Mesodermal cell (in vitro differentiated cells): ENCODE data around the gene TRIM44.

Experiments
- H3K27ac ChIP-seq: 2 replicates; pipeline ENCODE4 v1.7.0; 2013; ENCODE audit warnings: mild to moderate bottlenecking, low read depth, low read length, moderate library complexity; ENCODE audit not compliant: severe bottlenecking
- H3K36me3 ChIP-seq: 2 replicates; pipeline ENCODE4 v1.7.1; 2013; ENCODE audit warnings: mild to moderate bottlenecking, low read length, moderate library complexity; ENCODE audit not compliant: control insufficient read depth, insufficient read depth
- H3K4me1 ChIP-seq: one replicate; pipeline ENCODE4 v1.7.1; 2013; ENCODE audit warnings: mild to moderate bottlenecking, low read length; ENCODE audit not compliant: insufficient read depth, control insufficient read depth, poor library complexity, severe bottlenecking
- H3K4me3 ChIP-seq: 2 replicates; pipeline ENCODE4 v1.7.0; 2013; ENCODE audit warnings: low read length, control low read depth, mild to moderate bottlenecking; ENCODE audit not compliant: insufficient read depth, poor library complexity, severe bottlenecking; ENCODE audit errors: extremely low read depth
- H3K9me3 ChIP-seq: 2 replicates; pipeline ENCODE4 v1.7.1; 2013; ENCODE audit warnings: mild to moderate bottlenecking, low read length, moderate library complexity; ENCODE audit not compliant: control insufficient read depth
- WGBS, 2 experiments: methylation state at CpG; one replicate each; pipeline ENCODE4 v1.1.5; 2013; ENCODE audit warnings: missing lambda C conversion rate in 2 of 2; ENCODE audit not compliant: insufficient coverage in 2 of 2; 5-methylcytosine and 5-hydroxymethylcytosine counted together

The TRIM44 gene

DNA sequence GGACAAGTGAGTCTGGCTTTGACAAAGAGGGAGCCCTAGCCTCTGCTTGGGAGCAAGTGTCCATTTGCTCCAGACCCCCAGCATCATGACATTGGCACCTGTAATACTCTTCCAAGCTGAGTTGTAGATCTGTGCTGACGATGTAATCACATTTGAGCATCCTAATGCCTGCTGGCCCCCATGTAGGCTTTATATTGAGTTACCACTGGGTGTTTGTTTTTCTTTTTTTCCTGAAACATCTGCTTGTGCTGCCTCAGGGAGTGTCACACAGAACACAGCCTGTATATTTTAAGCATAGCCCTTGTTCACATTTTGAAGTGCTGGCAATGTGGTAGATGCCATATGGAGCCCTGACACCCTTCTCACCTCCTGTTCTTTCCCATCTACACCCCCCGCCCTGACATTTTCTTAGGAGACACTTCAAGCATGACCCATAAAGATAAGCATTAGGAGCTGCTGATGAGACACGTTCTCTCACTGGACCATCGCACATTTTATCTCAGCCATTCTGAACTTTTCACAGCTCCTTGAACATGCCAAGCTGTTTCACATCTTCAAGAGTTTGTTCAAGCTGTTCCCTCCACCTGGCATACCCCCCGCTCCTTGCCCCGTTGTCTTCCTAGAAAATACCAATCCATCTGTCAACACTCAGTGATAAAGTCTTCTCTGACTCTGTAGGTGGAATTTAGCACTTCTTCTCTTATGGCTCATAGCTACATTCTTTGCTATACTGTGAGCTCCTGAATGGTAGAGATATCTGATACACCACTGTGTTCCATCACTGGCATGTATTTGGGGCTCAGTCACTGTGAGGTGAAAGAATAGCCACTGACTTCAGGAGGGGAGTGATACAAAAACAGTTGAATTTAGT lies 128.7 kb downstream of the TRIM44 start:
- H3K4me3 ChIP-seq: no peak overlapping the region
- H3K27ac ChIP-seq: no peak overlapping the region
- no peaks in the 10 kb centered on the region for H3K36me3 ChIP-seq
- no peaks in the 10 kb centered on the region for H3K9me3 ChIP-seq
- peaks cover 28% of the 10 kb centered on the region for H3K4me1 ChIP-seq
- 88 to 90% methylated on average over 5 of the region's 6 CpGs for WGBS, 2 experiments

DNA sequence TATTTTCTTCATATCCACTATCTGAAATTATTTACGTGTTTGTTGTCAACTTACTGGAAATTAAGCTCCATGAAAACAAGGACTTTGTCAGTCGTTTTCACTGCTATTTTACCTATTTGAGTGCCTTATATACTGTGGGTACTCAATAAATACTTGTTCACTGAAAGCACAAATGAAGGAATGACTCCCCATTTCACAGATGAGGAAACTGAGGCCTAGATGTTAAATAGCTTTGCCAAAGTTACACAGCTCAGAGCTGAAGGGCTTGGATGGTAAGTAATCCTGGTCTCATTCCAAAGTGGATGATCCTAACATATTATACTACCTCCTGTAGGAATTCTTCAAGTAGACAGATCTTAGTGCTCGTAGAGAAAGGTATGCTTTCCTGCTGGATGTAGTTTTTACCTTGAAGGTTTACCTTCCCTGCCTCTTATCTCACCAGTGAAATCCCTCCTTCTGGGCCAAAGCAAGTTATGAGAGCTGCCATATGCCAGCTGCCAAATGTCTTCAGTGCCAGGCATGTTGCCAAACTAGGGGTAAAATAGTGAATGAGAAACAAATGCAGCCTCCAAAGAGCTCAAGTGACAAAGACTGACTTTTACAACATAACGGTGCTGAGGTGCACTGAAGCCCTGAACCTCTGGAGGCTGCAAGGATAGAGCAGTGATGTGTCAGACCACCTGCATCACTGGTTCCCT lies 129.7 kb downstream of the TRIM44 start:
- no peaks in the 10 kb centered on the region for H3K36me3 ChIP-seq
- H3K27ac ChIP-seq: no peak overlapping the region
- WGBS, 2 experiments: 78 to 93% methylated on average over 1 to 2 of the region's 4 CpGs
- no peak overlapping the region for H3K4me3 ChIP-seq
- peaks cover 27% of the 10 kb centered on the region for H3K4me1 ChIP-seq
- H3K9me3 ChIP-seq: no peaks in the 10 kb centered on the region

DNA sequence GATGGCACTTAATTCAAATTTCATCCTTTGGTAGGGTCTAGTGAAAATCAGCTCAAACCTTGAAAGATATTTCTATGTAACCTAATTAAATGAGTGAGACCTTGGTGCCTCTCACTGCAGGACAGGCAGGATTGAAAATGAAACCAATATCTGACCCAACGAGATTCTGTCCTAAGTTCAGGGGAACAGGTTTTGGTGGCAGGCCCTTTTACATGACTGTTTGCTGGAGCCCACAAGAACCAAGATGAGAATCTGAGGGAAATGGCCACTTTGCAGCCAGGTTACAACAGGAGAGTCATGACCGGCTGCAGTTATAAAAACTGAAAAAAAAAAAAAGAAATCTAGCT lies 130.2 kb downstream of the TRIM44 start:
- Histone ChIP-seq H3K4me1 (peaks cover 31% of the 10 kb centered on the region), H3K27ac (no peak overlapping the region), H3K36me3 (no peaks in the 10 kb centered on the region), H3K4me3 (no peak overlapping the region), H3K9me3 (no peaks in the 10 kb centered on the region)
- 90 to 100% methylated on average over 1 to 2 of the region's 2 CpGs for WGBS, 2 experiments

DNA sequence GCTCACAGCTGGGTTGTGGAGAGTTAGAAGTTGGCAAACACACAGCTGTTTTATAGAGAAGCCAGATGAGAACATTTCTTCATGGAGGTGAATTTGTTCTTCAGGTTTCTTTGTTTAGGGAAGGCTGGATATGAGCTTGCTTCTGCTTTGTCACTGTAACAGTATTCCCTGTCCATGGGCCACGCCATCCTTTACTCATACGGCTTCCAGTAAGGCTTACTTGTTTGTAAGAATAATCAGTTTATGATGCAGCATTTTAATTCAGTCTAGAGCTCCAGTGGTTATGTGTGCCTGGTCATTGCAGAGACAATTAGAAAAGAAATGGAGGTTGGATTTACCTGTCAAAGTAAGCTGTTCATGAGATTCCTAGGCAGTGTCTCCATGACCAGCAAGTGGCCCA lies 131.8 kb downstream of the TRIM44 start:
- Histone ChIP-seq H3K4me1 (peaks cover 39% of the 10 kb centered on the region), H3K36me3 (no peaks in the 10 kb centered on the region), H3K27ac (no peak overlapping the region), H3K9me3 (no peaks in the 10 kb centered on the region), H3K4me3 (no peak overlapping the region)
- 100% methylated on average over 2 of the region's 2 CpGs; no CpG with 5 or more reads in 1 of the 2 experiments for WGBS, 2 experiments

DNA sequence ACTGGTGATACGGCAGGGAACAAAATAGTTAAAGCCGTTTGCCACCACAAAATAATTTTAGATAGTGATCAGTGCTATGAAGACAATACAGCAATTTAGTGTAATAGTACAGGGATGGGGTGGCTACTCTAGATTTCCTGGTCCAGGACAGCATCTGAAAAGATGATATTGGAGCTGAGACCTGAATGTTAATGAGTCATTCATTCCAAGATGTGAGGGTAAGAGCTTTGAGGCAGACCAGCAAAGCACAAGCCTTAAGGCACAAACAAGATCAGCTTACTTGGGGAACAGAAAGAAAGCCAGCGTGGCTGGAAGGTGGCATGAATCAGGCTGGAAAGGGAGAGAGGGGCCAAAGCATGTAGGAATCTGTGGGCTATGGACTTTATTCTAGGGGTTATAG lies 132.3 kb downstream of the TRIM44 start:
- no peaks in the 10 kb centered on the region for H3K9me3 ChIP-seq
- peaks cover 39% of the 10 kb centered on the region for H3K4me1 ChIP-seq
- H3K27ac ChIP-seq: peak overlapping the region; percentile 32
- WGBS, 2 experiments: 97 to 100% methylated on average over 1 to 3 of the region's 3 CpGs
- H3K4me3 ChIP-seq: no peak overlapping the region
- no peaks in the 10 kb centered on the region for H3K36me3 ChIP-seq

DNA sequence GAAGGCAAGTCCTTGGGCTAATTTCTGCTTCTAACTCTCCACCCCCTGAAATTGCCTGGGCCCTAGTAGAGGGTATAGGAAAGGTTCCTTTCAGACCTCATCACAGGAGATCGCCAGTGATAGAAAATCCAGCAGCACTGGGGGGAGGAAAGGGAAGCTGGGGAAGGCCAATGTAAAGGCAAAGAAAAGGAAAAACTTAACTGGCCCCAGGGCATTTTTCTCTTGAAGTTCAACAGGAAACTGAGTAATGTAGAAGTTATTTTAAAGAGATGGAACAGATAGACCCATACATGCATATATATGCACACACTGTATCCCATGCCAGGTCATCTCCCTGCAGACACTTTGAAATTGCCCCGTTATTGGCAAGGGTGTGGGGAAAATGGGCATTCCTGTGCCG lies 134.0 kb downstream of the TRIM44 start:
- peaks cover 39% of the 10 kb centered on the region for H3K4me1 ChIP-seq
- no peak overlapping the region for H3K4me3 ChIP-seq
- no peaks in the 10 kb centered on the region for H3K9me3 ChIP-seq
- WGBS, 2 experiments: 83% methylated on average over 1 of the region's 3 CpGs; no CpG with 5 or more reads in 1 of the 2 experiments
- H3K27ac ChIP-seq: peak overlapping the region; percentile 48
- no peaks in the 10 kb centered on the region for H3K36me3 ChIP-seq

DNA sequence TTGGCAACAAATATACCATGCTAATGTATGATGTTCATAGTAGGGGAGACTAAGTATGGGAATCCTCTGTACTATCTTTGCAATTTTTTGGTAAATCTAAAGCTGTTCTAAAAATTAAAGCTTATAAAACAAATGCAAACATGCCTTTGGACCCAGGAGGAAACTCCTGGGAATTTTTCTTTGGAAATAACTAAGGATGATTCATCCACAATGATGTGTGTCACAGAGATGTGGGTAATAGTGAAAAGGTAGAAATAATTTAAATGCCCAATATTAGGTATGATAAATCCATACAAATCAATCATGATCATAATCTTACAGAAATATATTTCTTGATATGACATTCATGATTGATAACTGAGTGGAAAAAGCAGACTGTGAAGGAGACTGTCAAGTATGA lies 135.8 kb downstream of the TRIM44 start:
- no peaks in the 10 kb centered on the region for H3K9me3 ChIP-seq
- no peak overlapping the region for H3K27ac ChIP-seq
- peaks cover 39% of the 10 kb centered on the region for H3K4me1 ChIP-seq
- H3K36me3 ChIP-seq: no peaks in the 10 kb centered on the region
- no peak overlapping the region for H3K4me3 ChIP-seq

DNA sequence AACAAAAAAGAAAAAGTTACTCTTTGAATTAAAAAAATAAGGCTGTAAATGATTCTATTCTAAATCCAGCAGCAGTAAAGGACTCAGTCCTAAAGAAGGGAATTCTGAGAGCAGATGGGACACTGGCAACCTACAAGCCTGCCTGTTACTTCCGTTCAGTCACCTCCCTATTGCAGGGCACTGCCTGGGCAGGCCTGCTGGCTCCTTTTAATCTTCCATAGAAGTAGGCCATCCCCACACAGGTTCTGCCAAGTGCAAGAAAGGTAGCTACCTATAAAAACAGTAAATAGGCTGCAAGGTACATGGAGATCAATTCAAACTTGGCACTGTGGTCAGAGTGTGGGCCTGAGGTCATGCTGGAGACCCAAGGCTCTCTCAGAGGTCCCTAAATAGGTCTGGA lies 136.4 kb downstream of the TRIM44 start:
- Histone ChIP-seq H3K9me3 (no peaks in the 10 kb centered on the region), H3K4me1 (peaks cover 39% of the 10 kb centered on the region), H3K36me3 (no peaks in the 10 kb centered on the region), H3K27ac (no peak overlapping the region), H3K4me3 (no peak overlapping the region)
- WGBS, 2 experiments: 100% methylated on average over 1 of the region's 1 CpG

DNA sequence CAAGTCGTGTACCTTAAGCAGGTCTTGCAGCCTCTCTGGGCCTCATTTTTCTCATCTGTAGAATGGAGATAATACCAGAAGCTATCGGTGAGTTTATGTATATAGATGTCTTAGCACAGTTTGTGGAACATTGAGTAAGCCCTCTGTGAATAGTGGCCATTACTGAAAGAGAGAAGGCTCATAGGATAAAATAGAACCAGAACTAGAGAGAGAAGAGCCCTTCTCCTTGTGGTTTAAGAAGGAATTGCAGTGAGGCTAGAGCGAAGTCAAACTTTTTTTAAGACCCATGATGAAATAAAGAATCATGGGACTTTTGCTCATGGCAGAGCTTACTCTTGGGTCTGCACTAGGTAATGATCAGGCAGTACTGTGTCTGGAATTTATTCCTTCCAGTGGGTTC lies 137.1 kb downstream of the TRIM44 start:
- no peak overlapping the region for H3K4me3 ChIP-seq
- peaks cover 34% of the 10 kb centered on the region for H3K4me1 ChIP-seq
- H3K36me3 ChIP-seq: no peaks in the 10 kb centered on the region
- no peaks in the 10 kb centered on the region for H3K9me3 ChIP-seq
- 90 to 96% methylated on average over 2 to 3 of the region's 3 CpGs for WGBS, 2 experiments
- H3K27ac ChIP-seq: no peak overlapping the region

DNA sequence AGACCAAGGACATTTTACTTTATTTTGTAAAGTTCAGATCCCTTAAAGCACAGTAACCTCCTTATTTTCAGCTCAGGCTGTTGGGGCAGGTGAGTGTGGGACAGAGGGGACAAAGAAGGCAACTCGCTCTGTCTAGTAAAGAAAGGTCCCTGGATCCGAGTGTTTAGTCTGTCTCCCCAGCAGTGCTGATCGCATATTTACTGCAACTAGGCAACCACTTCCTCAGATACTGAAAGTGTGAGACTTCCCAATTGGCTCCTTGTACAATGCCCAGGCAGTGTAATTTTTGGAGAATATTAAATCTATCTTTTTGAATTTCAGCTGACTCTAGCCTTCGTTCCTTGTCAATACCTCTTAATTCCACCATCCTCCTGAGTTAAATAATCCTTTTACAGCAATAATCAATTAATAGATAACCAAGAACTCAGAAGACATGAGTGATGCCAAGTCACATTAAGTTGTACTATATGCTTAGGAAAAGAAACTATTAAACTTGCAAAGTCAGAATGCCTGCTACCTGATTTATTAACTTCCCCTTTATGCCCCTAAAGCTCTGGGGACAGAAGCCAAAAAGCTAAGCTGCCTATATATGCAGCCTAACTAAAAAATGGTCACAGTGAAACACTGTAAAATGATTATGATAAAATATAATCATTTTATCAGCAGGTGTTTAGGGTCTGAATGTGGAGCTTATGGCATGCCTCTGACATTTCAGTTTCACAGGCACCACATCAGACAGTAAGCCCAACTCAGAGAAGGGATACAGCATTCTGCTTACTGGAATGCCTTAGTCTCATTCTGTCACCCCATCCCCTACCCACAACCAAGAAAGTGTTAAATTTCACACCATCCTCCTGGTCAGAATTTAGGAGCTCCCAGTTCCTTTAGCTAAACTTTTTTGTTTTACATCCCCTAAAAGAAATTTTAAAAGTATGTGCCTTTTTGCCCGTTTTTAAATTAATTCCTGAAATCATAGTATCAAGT lies 138.7 kb downstream of the TRIM44 start:
- no peak overlapping the region for H3K4me3 ChIP-seq
- H3K9me3 ChIP-seq: no peaks in the 10 kb centered on the region
- H3K27ac ChIP-seq: no peak overlapping the region

More for the DNA sequence above, 138.7 kb downstream of the TRIM44 start:
- Histone ChIP-seq H3K36me3 (peaks cover 3% of the 10 kb centered on the region), H3K4me1 (peaks cover 19% of the 10 kb centered on the region)
- WGBS, 2 experiments: 90 to 92% methylated on average over 2 to 4 of the region's 5 CpGs
